GM12891 (cell line): ENCODE data around the gene FIZ1.
A peak's percentile ranks its signal among the peaks of the same experiment; 100 is the strongest.

ENCODE experiments used
- DNase-seq: peaks from one replicate; pipeline ENCODE4 v3.0.0; 2011; ENCODE audit warnings: low spot score; ENCODE audit not compliant: insufficient read length
- FAIRE-seq: peaks from 2 replicates; lab custom pipeline; 2011; peaks lifted over from hg19 to GRCh38; lab: Jason Lieb, UNC
- PAX5 ChIP-seq: IDR thresholded peaks from 2 replicates; pipeline ENCODE4 v1.6.1; 2011; ENCODE audit warnings: low read length, moderate library complexity, mild to moderate bottlenecking; ENCODE audit not compliant: insufficient read depth, severe bottlenecking
- POLR2A ChIP-seq: IDR thresholded peaks from 2 replicates; pipeline ENCODE4 v1.6.1; 2011; ENCODE audit warnings: low read depth, low read length, control low read depth
- POLR2AphosphoS5 ChIP-seq: IDR thresholded peaks from 2 replicates; pipeline ENCODE4 v1.6.1; 2011; ENCODE audit warnings: low read depth, low read length, control low read depth
- POU2F2 ChIP-seq: IDR thresholded peaks from 2 replicates; pipeline ENCODE4 v1.6.1; 2011; ENCODE audit warnings: low read depth, mild to moderate bottlenecking, control low read depth, low read length, moderate library complexity
- SPI1 ChIP-seq: IDR thresholded peaks from 2 replicates; pipeline ENCODE4 v1.6.1; 2011; ENCODE audit warnings: low read depth, low read length, control low read depth
- TAF1 ChIP-seq: IDR thresholded peaks from 2 replicates; pipeline ENCODE4 v1.6.1; 2011; ENCODE audit warnings: low read depth, low read length, control low read depth

The FIZ1 gene

GRCh38 chr19:55598719-55599467, 424 bp downstream of the FIZ1 start:
- DNase-seq (peak; percentile 78), FAIRE-seq (peak; percentile 87)
- TF ChIP-seq TAF1: no peak; the same call in 1 of the 2 replicates

- no peak for FAIRE-seq
- TF ChIP-seq POU2F2: no peak
- TF ChIP-seq POLR2AphosphoS5: no peak
- no peak for TF ChIP-seq PAX5
- TF ChIP-seq TAF1: no peak
- TF ChIP-seq SPI1: no peak
- no peak for TF ChIP-seq POLR2A
- no peak for DNase-seq
These were observed 1.3 kb downstream of the FIZ1 start for GRCh38 chr19:55598034-55598433.

GRCh38 chr19:55597501-55597921, 1.8 kb downstream of the FIZ1 start:
- no peak for TF ChIP-seq POLR2A
- TF ChIP-seq TAF1: no peak
- no peak for TF ChIP-seq POU2F2
- TF ChIP-seq POLR2AphosphoS5: no peak
- no peak for TF ChIP-seq PAX5
- TF ChIP-seq SPI1: no peak
- no peak for DNase-seq
- no peak for FAIRE-seq

GRCh38 chr19:55596304-55596703, 3.0 kb downstream of the FIZ1 start:
- FAIRE-seq (no peak), DNase-seq (no peak)
- TF ChIP-seq POLR2A (no peak), POU2F2 (no peak), TAF1 (no peak), POLR2AphosphoS5 (no peak)

GRCh38 chr19:55594996-55595545, 4.2 kb downstream of the FIZ1 start:
- TF ChIP-seq PAX5 (no peak), POU2F2 (no peak), POLR2A (no peak), SPI1 (no peak), POLR2AphosphoS5 (no peak), TAF1 (no peak)
- FAIRE-seq (no peak), DNase-seq (no peak)

GRCh38 chr19:55593096-55593772, 6.1 kb downstream of the FIZ1 start:
- TF ChIP-seq POU2F2: no peak
- no peak for TF ChIP-seq TAF1
- no peak for TF ChIP-seq POLR2A
- TF ChIP-seq SPI1: no peak
- TF ChIP-seq PAX5: no peak
- TF ChIP-seq POLR2AphosphoS5: no peak
- DNase-seq (no peak), FAIRE-seq (no peak)

GRCh38 chr19:55592391-55593090, 6.8 kb downstream of the FIZ1 start:
- no peak for FAIRE-seq
- TF ChIP-seq POLR2A (no peak), POU2F2 (no peak), TAF1 (no peak), POLR2AphosphoS5 (no peak), PAX5 (no peak), SPI1 (no peak)
- no peak for DNase-seq

- DNase-seq (no peak), FAIRE-seq (no peak)
- TF ChIP-seq SPI1 (no peak), TAF1 (no peak), PAX5 (no peak), POLR2AphosphoS5 (no peak), POLR2A (no peak), POU2F2 (no peak)
These were observed 7.8 kb downstream of the FIZ1 start for GRCh38 chr19:55591555-55591954.

GRCh38 chr19:55590617-55591016, 8.7 kb downstream of the FIZ1 start:
- FAIRE-seq (no peak), DNase-seq (no peak)
- TF ChIP-seq POLR2AphosphoS5 (no peak), PAX5 (no peak), TAF1 (no peak), SPI1 (no peak), POLR2A (no peak), POU2F2 (no peak)

GRCh38 chr19:55590109-55590508, 9.2 kb downstream of the FIZ1 start:
- TF ChIP-seq POLR2AphosphoS5 (no peak), POLR2A (no peak), TAF1 (no peak), SPI1 (no peak), PAX5 (no peak), POU2F2 (no peak)
- no peak for DNase-seq
- no peak for FAIRE-seq
